Epithelial cell of esophagus (primary cell): Measurements from ENCODE around the gene KCTD14.

Source experiments
- DNase-seq: peaks from one replicate; pipeline ENCODE4 v3.0.0; 2010; ENCODE audit warnings: low read depth
- H3K4me3 ChIP-seq: 2 replicates; pipeline ENCODE4 v1.5.1; 2011; ENCODE audit warnings: mild to moderate bottlenecking, low read length, control low read depth
- CTCF ChIP-seq: IDR thresholded peaks from 2 replicates; pipeline ENCODE4 v1.5.1; 2011; ENCODE audit warnings: low read depth, mild to moderate bottlenecking, low read length, control low read depth, inconsistent platforms; ENCODE audit not compliant: insufficient read depth; ENCODE audit errors: missing control alignments

KCTD14 gene

GRCh38 chr11:78022397-78023396 is at the start of gene KCTD14:
Gene KCTD14 (minus strand): TSS chr11:78023276. CDS start chr11:78023249, 27 bp downstream.
- peak; percentile 29 for DNase-seq

GRCh38 chr11:78072455-78072854 is 49.4 kb upstream of the KCTD14 start:
- DNase-seq = no peak
- no peak overlapping the region for H3K4me3 ChIP-seq
- TF ChIP-seq CTCF = no peak

More at GRCh38 chr11:78022397-78023396, at the start of gene KCTD14:
- TF ChIP-seq CTCF = no peak
- H3K4me3 ChIP-seq = peak within 1 kb of the TSS; percentile 48

- no peak overlapping the region for H3K4me3 ChIP-seq
- peak; percentile 54 for DNase-seq
- no peak for TF ChIP-seq CTCF
Measured at GRCh38 chr11:78071717-78072116, 48.6 kb upstream of the KCTD14 start.

- H3K4me3 ChIP-seq = no peak overlapping the region
- TF ChIP-seq CTCF = no peak
Measured at GRCh38 chr11:78070621-78071020, 47.5 kb upstream of the KCTD14 start.

GRCh38 chr11:78069465-78069864 is 46.4 kb upstream of the KCTD14 start:
- no peak for TF ChIP-seq CTCF
- DNase-seq = no peak
- H3K4me3 ChIP-seq = no peak overlapping the region

More at GRCh38 chr11:78070621-78071020, 47.5 kb upstream of the KCTD14 start:
- no peak for DNase-seq

- H3K4me3 ChIP-seq = no peak overlapping the region
- TF ChIP-seq CTCF = no peak
- DNase-seq = no peak
Measured at GRCh38 chr11:78067704-78068103, 44.6 kb upstream of the KCTD14 start.

- H3K4me3 ChIP-seq = no peak overlapping the region
- no peak for TF ChIP-seq CTCF
- no peak for DNase-seq
Measured at GRCh38 chr11:78066471-78066870, 43.4 kb upstream of the KCTD14 start.
